Heart right ventricle (tissue), 16 donors: ENCODE data around the gene CSF3. TPM values are rescaled to one million over a fixed set of nuclear protein-coding genes. Genes with fewer than 3 reads are reported as not detected.

Source experiments
- ATAC-seq, 8 donors: fragments of 200-7000 bp; cut with Tn5 transposase; one replicate each; pipeline ENCODE4 v1.9.1; 2020; ENCODE audit warnings: mild to moderate bottlenecking in 8 of 8, moderate library complexity in 8 of 8, moderate number of reproducible peaks in 1 of 8
- DNase-seq, 2 donors: peaks; one replicate each; pipeline ENCODE4 v3.0.0-alpha.2; 2020
- H3K27ac ChIP-seq, 10 donors: fragments of 200-600 bp; sonication (generic) in 2 of 10; one replicate each; pipeline versions ENCODE4 v1.5.0 to v1.8.0; 2020 to 2022; ENCODE audit warnings: mild to moderate bottlenecking in 3 of 10
- H3K27me3 ChIP-seq, 7 donors: fragments of 200-600 bp; one replicate each; pipeline ENCODE4 v1.8.0; 2021 to 2022; ENCODE audit warnings: mild to moderate bottlenecking in 2 of 7
- H3K36me3 ChIP-seq, 9 donors: fragments of 200-600 bp; sonication (generic) in 1 of 9; one replicate each; pipeline versions ENCODE4 v1.5.0 to v1.8.0; 2020 to 2022; ENCODE audit warnings: mild to moderate bottlenecking in 2 of 9
- H3K4me1 ChIP-seq, 9 donors: fragments of 200-600 bp; sonication (generic) in 1 of 9; one replicate each; pipeline versions ENCODE4 v1.5.0 to v1.8.0; 2020 to 2022; ENCODE audit warnings: mild to moderate bottlenecking in 4 of 9
- H3K4me3 ChIP-seq, 10 donors: fragments of 200-600 bp; sonication (generic) in 2 of 10; one replicate each; pipeline versions ENCODE4 v1.5.0 to v1.8.0; 2020 to 2022; ENCODE audit warnings: mild to moderate bottlenecking in 7 of 10, moderate library complexity in 2 of 10
- H3K9me3 ChIP-seq, 11 donors: fragments of 200-600 bp in 10 of 11; sonication (generic) in 2 of 11; one replicate each; pipeline versions ENCODE4 v1.5.0 to v1.8.0; 2013 to 2022; ENCODE audit warnings: mild to moderate bottlenecking in 2 of 11, control low read depth in 1 of 11, moderate library complexity in 1 of 11
- WGBS, 2 donors: extraction: QIAGEN DNeasy Blood & Tissue Kit; methylation state at CpG; one replicate each; pipeline ENCODE4 v1.1.7; 2013; ENCODE audit warnings: inconsistent platforms in 1 of 2; 5-methylcytosine and 5-hydroxymethylcytosine counted together
- intact Hi-C, 10 donors: fragments of 100-400 bp; cut with DNase I; formaldehyde crosslinking; loops; one replicate each; pipeline versions ENCODE4 v1.11.1 to v1.14.2; 2022
- polyA plus RNA-seq, 2 donors: library from polyadenylated mRNA; stranded (reverse); fragments of 200-250 nt; gene quantifications; one replicate each; pipeline ENCODE4 v1.2.3, GENCODE V29; 2013
- total RNA-seq, 10 donors: library from RNA; stranded (reverse); fragmentation: NEBNext Ultra II Directional in 3 of 10; extraction: Animal tissue kit (Norgen Biotek cat#: 25700) in 3 of 10; gene quantifications; one replicate each; pipeline versions ENCODE4 v1.2.1 to v1.2.4, GENCODE V29; 2021 to 2023
- TF ChIP-seq, protein P1 (sequence below), 9 donors: fragments of 200-600 bp; sonication (generic) in 2 of 9; IDR thresholded peaks; one replicate each; pipeline versions ENCODE4 v1.5.0 to v1.8.0; 2021 to 2022; ENCODE audit warnings: antibody characterized with exemption in 9 of 9, mild to moderate bottlenecking in 5 of 9, moderate library complexity in 1 of 9
- donor health status: Arrhythmogenic right ventricular cardiomyopathy.
- donor health status: ischemic (EF 13 %, LVEDD 7.1; RV severe dilation, severe dysfunction).
- donor health status: healthy with polysubstance abuse.
- donor health status: DM: no; HTN: yes; CAD: no.
- donor health status: DM: no; HTN: no; CAD: no.
- donor health status: ischemic (EF 25% LVEDD 6.9; RV normal size, moderate dysfunction).
- donor health status: ischemic (EF 25% LVEDD 5.7; RV mildly dilated, moderate dysfunction).
- donor health status: healthy.
- donor health status: DM: yes; HTN: yes; CAD: no.
- donor health status: Ischemic cardiomyopathy.
- donor health status: ischemic (EF 35%, LVEDD 5.7; RV mildly dilated, moderate dysfunction).
- donor health status: nonischemic (EF 11% LVEDD 7.7; RV severe dilation, severe dysfunction).
- donor health status: DM: yes; HTN: yes; CAD: no.
- donor health status: PGD.
- donor health status: ischemic (EF 29% LVEDD 5.4; RV normal size, mild dysfunction).
- donor health status: nonischemic (EF 23%, LVEDD 6.1; RV moderate dilation, normal function).

The CSF3 gene
- total and polyA plus RNA-seq, 12 donors, result 0.29 to 4.2 (median 0.81) TPM; not detected in 7

DNA sequence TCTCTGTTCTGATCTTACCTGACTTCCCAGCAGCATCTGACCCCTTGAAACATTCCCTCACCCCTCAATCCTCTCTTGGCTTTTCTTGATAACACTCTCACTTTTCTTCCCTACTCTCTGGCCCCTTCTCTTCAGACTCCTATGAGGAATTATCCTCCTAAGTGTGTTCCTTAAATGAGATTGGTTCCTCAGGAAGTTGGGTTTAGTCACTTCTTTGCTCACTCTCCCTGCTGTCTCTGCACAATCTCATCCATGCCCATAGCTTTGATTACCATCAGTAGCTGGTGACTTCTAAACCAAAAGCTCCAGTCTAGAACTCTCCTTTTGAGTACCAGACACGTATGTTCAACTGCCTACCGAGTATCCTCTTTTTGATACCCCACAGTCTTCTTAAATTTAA lies 26.0 kb downstream of the CSF3 start:
- Histone ChIP-seq H3K27ac (no peak overlapping the region), H3K9me3 (no peaks in the 10 kb centered on the region), H3K4me1 (peaks cover 0 to 18% (median 15%) of the 10 kb centered on the region in 9 donors), H3K27me3 (no peaks in the 10 kb centered on the region), H3K4me3 (no peak overlapping the region), H3K36me3 (peaks cover 0 to 52% (median 19%) of the 10 kb centered on the region in 9 donors)
- TF ChIP-seq, protein P1, sequence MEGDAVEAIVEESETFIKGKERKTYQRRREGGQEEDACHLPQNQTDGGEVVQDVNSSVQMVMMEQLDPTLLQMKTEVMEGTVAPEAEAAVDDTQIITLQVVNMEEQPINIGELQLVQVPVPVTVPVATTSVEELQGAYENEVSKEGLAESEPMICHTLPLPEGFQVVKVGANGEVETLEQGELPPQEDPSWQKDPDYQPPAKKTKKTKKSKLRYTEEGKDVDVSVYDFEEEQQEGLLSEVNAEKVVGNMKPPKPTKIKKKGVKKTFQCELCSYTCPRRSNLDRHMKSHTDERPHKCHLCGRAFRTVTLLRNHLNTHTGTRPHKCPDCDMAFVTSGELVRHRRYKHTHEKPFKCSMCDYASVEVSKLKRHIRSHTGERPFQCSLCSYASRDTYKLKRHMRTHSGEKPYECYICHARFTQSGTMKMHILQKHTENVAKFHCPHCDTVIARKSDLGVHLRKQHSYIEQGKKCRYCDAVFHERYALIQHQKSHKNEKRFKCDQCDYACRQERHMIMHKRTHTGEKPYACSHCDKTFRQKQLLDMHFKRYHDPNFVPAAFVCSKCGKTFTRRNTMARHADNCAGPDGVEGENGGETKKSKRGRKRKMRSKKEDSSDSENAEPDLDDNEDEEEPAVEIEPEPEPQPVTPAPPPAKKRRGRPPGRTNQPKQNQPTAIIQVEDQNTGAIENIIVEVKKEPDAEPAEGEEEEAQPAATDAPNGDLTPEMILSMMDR (IDR thresholded peaks at IDR 0.05), result no peak
- ATAC-seq, result no peak
- 89 to 93% methylated on average over 2 of the region's 2 CpGs for WGBS, 2 donors
- intact Hi-C loops, result no loop called here
- no peak for DNase-seq

DNA sequence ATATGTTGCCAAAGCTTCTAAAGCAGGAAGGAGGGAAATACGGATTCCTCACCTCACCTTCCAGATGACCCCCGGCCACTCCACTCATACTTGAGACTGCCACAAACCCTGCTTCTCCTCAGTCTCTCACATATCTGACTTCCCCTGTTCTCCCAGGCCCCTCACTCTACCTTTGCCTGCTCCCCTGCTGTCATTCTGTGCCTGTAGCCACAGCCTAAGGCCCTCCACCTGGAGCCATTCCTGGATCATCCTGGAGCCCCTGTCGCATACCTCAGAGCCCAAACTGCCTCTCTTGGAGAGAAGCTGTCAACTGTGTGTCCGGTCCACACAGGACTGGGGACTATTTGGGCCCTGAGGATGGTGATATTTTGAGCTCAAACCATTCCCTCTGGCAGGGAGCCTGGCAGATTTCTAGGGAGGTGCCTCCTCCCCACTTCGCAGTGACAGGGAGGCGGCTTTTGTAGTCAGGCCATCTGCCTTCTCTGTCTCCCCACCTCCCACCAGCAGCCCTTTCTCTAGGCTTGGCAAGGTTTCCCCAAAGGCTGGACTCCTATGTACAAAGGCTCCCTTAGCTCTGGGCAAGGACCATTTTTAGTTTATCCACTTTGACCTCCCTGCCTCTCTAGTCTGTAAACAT lies 41.3 kb downstream of the CSF3 start:
- WGBS, 2 donors, result 67% methylated on average over 6 of the region's 6 CpGs
- Histone ChIP-seq H3K27ac (peak overlapping the region in 9 of 10 donors; percentile 31 to 88 (median 75)), H3K4me3 (no peak overlapping the region), H3K27me3 (no peaks in the 10 kb centered on the region), H3K4me1 (peaks cover 10 to 49% (median 31%) of the 10 kb centered on the region in 9 donors), H3K36me3 (peaks cover 0 to 18% (median 0%) of the 10 kb centered on the region in 9 donors), H3K9me3 (no peaks in the 10 kb centered on the region)
- TF ChIP-seq, protein P1 (IDR thresholded peaks at IDR 0.05), result no peak
- ATAC-seq (peak in 4 of 8 donors; percentile 3 to 31 (median 8)), DNase-seq (no peak)
- intact Hi-C loops, result loop anchor here in 1 of 10 donors (5.0 kb wide), 1 partner anchor 36 kb away; no protein-coding TSS in a partner anchor

DNA sequence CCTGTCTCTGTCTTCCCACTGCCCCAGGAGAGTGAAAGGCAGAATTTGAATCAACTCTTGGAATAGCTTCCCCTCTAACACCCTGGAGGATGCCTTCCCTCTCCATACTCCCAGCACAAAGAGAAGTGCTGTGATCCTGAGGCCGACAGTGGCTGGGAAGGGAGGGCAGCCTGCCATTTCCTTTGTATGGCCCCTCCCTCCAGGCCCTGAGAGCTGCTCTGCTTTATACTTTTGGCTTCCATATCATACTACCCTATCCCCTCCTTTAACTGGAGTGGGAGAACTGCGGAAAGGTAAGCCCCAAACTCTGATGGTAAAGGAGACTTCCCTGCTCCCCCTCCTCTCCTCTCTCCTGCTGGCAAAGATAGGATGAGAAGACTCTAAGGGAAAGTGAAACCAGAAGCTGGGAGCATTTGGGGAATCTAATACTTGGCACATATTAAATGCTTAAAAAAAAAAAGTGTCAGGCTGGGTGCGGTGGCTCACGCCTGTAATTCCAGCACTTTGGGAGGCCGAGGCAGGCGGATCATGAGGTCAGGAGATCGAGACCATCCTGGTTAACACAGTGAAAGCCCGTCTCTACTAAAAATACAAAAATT lies 43.0 kb downstream of the CSF3 start:
- H3K27me3 ChIP-seq, result no peaks in the 10 kb centered on the region
- ATAC-seq, result peak in 5 of 8 donors; percentile 6 to 21 (median 17)
- H3K4me3 ChIP-seq, result peak overlapping the region in 2 of 10 donors; percentile 6 to 12
- H3K9me3 ChIP-seq, result no peaks in the 10 kb centered on the region
- peak overlapping the region; percentile 53 to 88 (median 77) for H3K27ac ChIP-seq
- DNase-seq, result no peak
- intact Hi-C loops, result loop anchor here in 1 of 10 donors (5.0 kb wide), 1 partner anchor 34 kb away; no protein-coding TSS in a partner anchor
- H3K36me3 ChIP-seq, result no peaks in the 10 kb centered on the region
- H3K4me1 ChIP-seq, result peaks cover 9 to 51% (median 34%) of the 10 kb centered on the region in 9 donors
- 37 to 51% methylated on average over 8 of the region's 8 CpGs for WGBS, 2 donors
- TF ChIP-seq, protein P1 (IDR thresholded peaks at IDR 0.05), result no peak

DNA sequence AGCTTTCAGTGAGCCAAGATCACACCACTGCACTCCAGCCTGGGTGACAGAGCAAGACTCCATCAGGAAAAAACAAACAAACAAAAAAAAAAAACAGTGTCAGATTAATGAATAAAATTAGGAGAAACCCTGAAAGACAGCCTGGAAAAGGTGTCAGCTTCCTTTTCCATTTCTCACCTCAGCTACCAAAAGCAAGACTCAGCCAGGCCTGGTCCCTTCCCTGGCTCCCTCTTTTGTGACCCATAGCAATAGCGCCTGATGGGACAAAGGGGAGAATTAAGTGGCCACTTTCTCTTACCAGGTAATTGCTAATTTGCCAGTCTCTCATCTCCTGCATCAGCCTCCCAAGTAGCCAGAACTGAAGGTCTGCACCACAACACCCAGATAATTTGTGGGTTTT lies 43.6 kb downstream of the CSF3 start:
- H3K4me1 ChIP-seq, result peaks cover 4 to 49% (median 32%) of the 10 kb centered on the region in 9 donors
- no peak for ATAC-seq
- intact Hi-C loops, result loop anchor here in 1 of 10 donors (5.0 kb wide), 1 partner anchor 33 kb away; no protein-coding TSS in a partner anchor

More for the DNA sequence above, 43.6 kb downstream of the CSF3 start:
- WGBS, 2 donors, result 97 to 100% methylated on average over 1 of the region's 1 CpG
- peak overlapping the region in 9 of 10 donors; percentile 57 to 88 (median 78) for H3K27ac ChIP-seq
- H3K27me3 ChIP-seq, result no peaks in the 10 kb centered on the region
- no peaks in the 10 kb centered on the region for H3K9me3 ChIP-seq
- no peak for DNase-seq
- TF ChIP-seq, protein P1 (IDR thresholded peaks at IDR 0.05), result no peak
- H3K36me3 ChIP-seq, result no peaks in the 10 kb centered on the region
- H3K4me3 ChIP-seq, result no peak overlapping the region
